Ectodermal cell (in vitro differentiated cells): ENCODE results near the gene MCM5.
A peak's percentile ranks its signal among the peaks of the same experiment; 100 is the strongest.

Experiments
- H3K27ac ChIP-seq: 2 replicates; pipeline ENCODE4 v1.7.0; 2013; ENCODE audit warnings: mild to moderate bottlenecking, low read depth, low read length; ENCODE audit not compliant: insufficient read depth, poor library complexity, severe bottlenecking
- H3K27me3 ChIP-seq: 2 replicates; pipeline ENCODE4 v1.7.0; 2013; ENCODE audit warnings: mild to moderate bottlenecking, low read length; ENCODE audit not compliant: insufficient read depth, control insufficient read depth, poor library complexity, severe bottlenecking
- H3K36me3 ChIP-seq: one replicate; pipeline ENCODE4 v1.7.0; 2013; ENCODE audit warnings: low read length; ENCODE audit not compliant: control insufficient read depth, insufficient read depth
- H3K4me1 ChIP-seq: one replicate; pipeline ENCODE4 v1.7.0; 2013; ENCODE audit warnings: low read length; ENCODE audit not compliant: control insufficient read depth, insufficient read depth
- H3K4me3 ChIP-seq: 2 replicates; pipeline ENCODE4 v1.7.0; 2013; ENCODE audit warnings: low read depth, low read length, control low read depth; ENCODE audit not compliant: insufficient read depth
- H3K9me3 ChIP-seq: 2 replicates; pipeline ENCODE4 v1.7.0; 2013; ENCODE audit warnings: mild to moderate bottlenecking, low read length, moderate library complexity; ENCODE audit not compliant: control insufficient read depth
- WGBS, 2 experiments: methylation state at CpG; one replicate each; pipeline ENCODE4 v1.1.7; 2013; ENCODE audit warnings: missing lambda C conversion rate in 2 of 2; 5-methylcytosine and 5-hydroxymethylcytosine counted together

MCM5 gene

GRCh38 chr22:35401863-35402262, 1.9 kb downstream of the MCM5 start:
- WGBS, 2 experiments: 91% methylated on average over 6 of the region's 6 CpGs
- Histone ChIP-seq H3K4me3 (peak overlapping the region; percentile 80), H3K9me3 (no peaks in the 10 kb centered on the region), H3K27ac (no peak overlapping the region), H3K36me3 (peaks cover 21% of the 10 kb centered on the region), H3K27me3 (no peaks in the 10 kb centered on the region), H3K4me1 (peaks cover 12% of the 10 kb centered on the region)

GRCh38 chr22:35403356-35403755, 3.4 kb downstream of the MCM5 start:
- Histone ChIP-seq H3K36me3 (peaks cover 36% of the 10 kb centered on the region), H3K4me1 (peaks cover 12% of the 10 kb centered on the region), H3K9me3 (no peaks in the 10 kb centered on the region), H3K27ac (no peak overlapping the region), H3K27me3 (no peaks in the 10 kb centered on the region), H3K4me3 (no peak overlapping the region)
- 96 to 98% methylated on average over 6 to 7 of the region's 7 CpGs for WGBS, 2 experiments

DNA sequence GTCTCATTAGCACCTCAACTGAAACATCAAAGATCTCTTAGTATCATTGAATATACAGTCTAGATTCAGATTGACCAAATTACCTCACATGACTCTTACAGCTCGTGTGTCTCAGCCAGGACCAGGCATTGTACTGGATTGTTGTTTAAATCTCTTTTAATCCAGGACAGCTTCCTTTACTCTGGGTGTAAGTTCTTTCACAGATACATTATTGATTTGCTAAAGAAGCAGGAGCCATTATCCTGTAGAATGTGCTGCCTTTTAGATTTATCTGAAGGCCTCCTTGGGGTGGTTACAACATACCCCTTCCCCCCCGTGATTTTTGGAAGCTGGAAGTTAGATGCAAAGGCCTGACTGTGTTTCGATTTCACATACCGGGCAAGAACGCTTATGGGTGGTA, 4.2 kb downstream of the MCM5 start:
- Histone ChIP-seq H3K27ac (no peak overlapping the region), H3K36me3 (peaks cover 41% of the 10 kb centered on the region), H3K4me3 (no peak overlapping the region), H3K27me3 (no peaks in the 10 kb centered on the region), H3K9me3 (no peaks in the 10 kb centered on the region), H3K4me1 (peaks cover 12% of the 10 kb centered on the region)
- WGBS, 2 experiments: 94% methylated on average over 5 of the region's 5 CpGs

GRCh38 chr22:35406443-35406842, 6.5 kb downstream of the MCM5 start:
- Histone ChIP-seq H3K4me3 (no peak overlapping the region), H3K36me3 (peaks cover 63% of the 10 kb centered on the region), H3K9me3 (no peaks in the 10 kb centered on the region), H3K27ac (no peak overlapping the region), H3K27me3 (no peaks in the 10 kb centered on the region), H3K4me1 (peaks cover 5% of the 10 kb centered on the region)
- WGBS, 2 experiments: 96% methylated on average over 13 of the region's 13 CpGs

DNA sequence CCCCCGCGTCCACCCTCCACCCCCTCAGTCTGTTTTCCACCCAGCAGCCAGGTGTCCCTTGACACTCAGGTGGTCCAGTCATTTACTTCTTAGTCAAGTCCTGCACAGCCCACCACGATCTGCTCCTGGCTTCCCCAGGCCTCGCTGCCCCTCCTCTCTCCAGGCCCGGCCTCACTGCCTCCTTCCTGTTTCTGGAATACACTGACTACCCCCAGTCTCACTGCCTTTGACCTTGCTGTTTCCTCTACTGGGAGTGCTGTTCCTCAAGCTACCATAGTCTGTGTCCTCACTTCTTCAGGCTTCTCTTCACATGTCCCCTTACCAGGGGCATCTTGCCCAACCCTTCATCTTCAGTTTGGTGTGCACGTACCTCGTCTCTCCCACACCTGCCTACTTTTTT, 7.4 kb downstream of the MCM5 start:
- H3K36me3 ChIP-seq: peaks cover 71% of the 10 kb centered on the region
- 85 to 87% methylated on average over 7 of the region's 7 CpGs for WGBS, 2 experiments
- no peaks in the 10 kb centered on the region for H3K9me3 ChIP-seq
- no peaks in the 10 kb centered on the region for H3K4me1 ChIP-seq
- H3K27me3 ChIP-seq: no peaks in the 10 kb centered on the region
- no peak overlapping the region for H3K27ac ChIP-seq
- H3K4me3 ChIP-seq: no peak overlapping the region

- H3K4me3 ChIP-seq: no peak overlapping the region
- no peaks in the 10 kb centered on the region for H3K27me3 ChIP-seq
- no peak overlapping the region for H3K27ac ChIP-seq
- H3K4me1 ChIP-seq: no peaks in the 10 kb centered on the region
- H3K9me3 ChIP-seq: no peaks in the 10 kb centered on the region
- WGBS, 2 experiments: 95 to 96% methylated on average over 16 of the region's 16 CpGs
- peaks cover 84% of the 10 kb centered on the region for H3K36me3 ChIP-seq
These were observed 10.1 kb downstream of the MCM5 start for GRCh38 chr22:35409783-35410662.

DNA sequence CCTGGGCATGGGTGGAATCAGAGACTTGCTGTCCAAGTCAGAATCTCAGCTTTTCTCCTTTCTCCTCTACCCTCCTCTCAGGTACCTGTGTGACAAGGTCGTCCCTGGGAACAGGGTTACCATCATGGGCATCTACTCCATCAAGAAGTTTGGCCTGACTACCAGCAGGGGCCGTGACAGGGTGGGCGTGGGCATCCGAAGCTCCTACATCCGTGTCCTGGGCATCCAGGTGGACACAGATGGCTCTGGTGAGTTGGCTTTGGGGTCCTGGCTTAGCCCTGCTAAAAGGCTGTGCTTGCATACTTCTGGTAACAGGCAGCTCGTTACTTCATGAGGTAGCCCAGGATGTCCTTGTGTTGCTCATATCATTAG, 10.7 kb downstream of the MCM5 start:
- Histone ChIP-seq H3K27me3 (no peaks in the 10 kb centered on the region), H3K4me3 (no peak overlapping the region), H3K36me3 (peaks cover 90% of the 10 kb centered on the region), H3K27ac (no peak overlapping the region), H3K4me1 (no peaks in the 10 kb centered on the region), H3K9me3 (no peaks in the 10 kb centered on the region)
- WGBS, 2 experiments: 95 to 98% methylated on average over 6 of the region's 6 CpGs

DNA sequence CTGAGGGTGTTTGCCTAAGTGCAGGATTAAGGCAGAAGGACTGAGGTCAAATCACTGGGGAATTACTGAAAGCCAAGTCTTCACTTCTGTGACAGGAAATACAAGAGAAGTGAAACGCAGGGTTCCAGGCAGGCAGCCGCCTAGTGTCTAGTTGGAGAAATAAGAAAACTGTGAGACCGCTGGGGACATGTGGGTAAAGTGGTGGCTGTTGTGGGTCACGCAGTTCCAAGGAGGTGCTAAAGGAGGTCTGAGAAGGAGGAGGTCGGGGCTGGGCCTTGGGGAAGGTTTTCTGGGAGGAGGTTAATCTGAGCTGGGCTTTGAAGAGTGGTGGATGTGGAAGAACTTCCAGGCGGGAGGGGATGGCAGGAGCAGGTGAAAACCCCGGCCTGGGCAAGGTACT, 11.2 kb downstream of the MCM5 start:
- H3K9me3 ChIP-seq: no peaks in the 10 kb centered on the region
- no peak overlapping the region for H3K4me3 ChIP-seq
- H3K36me3 ChIP-seq: peaks cover 90% of the 10 kb centered on the region
- no peak overlapping the region for H3K27ac ChIP-seq
- no peaks in the 10 kb centered on the region for H3K4me1 ChIP-seq
- no peaks in the 10 kb centered on the region for H3K27me3 ChIP-seq
- 94 to 96% methylated on average over 7 of the region's 7 CpGs for WGBS, 2 experiments

- H3K36me3 ChIP-seq: peaks cover 85% of the 10 kb centered on the region
- H3K4me3 ChIP-seq: no peak overlapping the region
- WGBS, 2 experiments: 93 to 98% methylated on average over 4 of the region's 4 CpGs
- no peaks in the 10 kb centered on the region for H3K9me3 ChIP-seq
- H3K27me3 ChIP-seq: no peaks in the 10 kb centered on the region
- H3K27ac ChIP-seq: no peak overlapping the region
- H3K4me1 ChIP-seq: no peaks in the 10 kb centered on the region
These were observed 13.7 kb downstream of the MCM5 start for GRCh38 chr22:35413624-35414023.

GRCh38 chr22:35417606-35418005, 17.7 kb downstream of the MCM5 start:
- 94 to 95% methylated on average over 9 of the region's 9 CpGs for WGBS, 2 experiments

More at GRCh38 chr22:35417606-35418005, 17.7 kb downstream of the MCM5 start:
- Histone ChIP-seq H3K4me3 (no peak overlapping the region), H3K27me3 (no peaks in the 10 kb centered on the region), H3K36me3 (peaks cover 73% of the 10 kb centered on the region), H3K4me1 (no peaks in the 10 kb centered on the region), H3K9me3 (no peaks in the 10 kb centered on the region), H3K27ac (no peak overlapping the region)
